IPS DF 6.9 (cell line): ENCODE results near the gene NOL4L.

Experiments
- DNase-seq: peaks from one replicate; pipeline ENCODE4 v3.0.0-alpha.2; 2013; ENCODE audit warnings: low read depth, low spot score
- H3K27ac ChIP-seq: one replicate; pipeline ENCODE4 v1.5.1; 2013; ENCODE audit warnings: low read length, control low read depth
- H3K27me3 ChIP-seq: 2 replicates; pipeline ENCODE4 v1.6.1; 2013; ENCODE audit warnings: mild to moderate bottlenecking, low read length; ENCODE audit not compliant: control insufficient read depth, insufficient read depth
- H3K36me3 ChIP-seq: 2 replicates; pipeline ENCODE4 v1.6.1; 2013; ENCODE audit warnings: low read length; ENCODE audit not compliant: control insufficient read depth, insufficient read depth
- H3K4me1 ChIP-seq: 2 replicates; pipeline ENCODE4 v1.6.1; 2013; ENCODE audit warnings: low read length; ENCODE audit not compliant: control insufficient read depth, insufficient read depth
- H3K4me3 ChIP-seq: 2 replicates; pipeline ENCODE4 v1.5.1; 2013; ENCODE audit warnings: mild to moderate bottlenecking, low read length
- H3K9me3 ChIP-seq: 2 replicates; pipeline ENCODE4 v1.6.1; 2013; ENCODE audit warnings: low read length, inconsistent platforms; ENCODE audit not compliant: control insufficient read depth, insufficient read depth
- WGBS: extraction: QIAGEN DNeasy Blood & Tissue Kit; methylation state at CpG from one replicate; pipeline ENCODE4 v1.1.7; 2013; ENCODE audit warnings: mixed read lengths, missing lambda C conversion rate; ENCODE audit not compliant: insufficient read length, insufficient coverage; 5-methylcytosine and 5-hydroxymethylcytosine counted together

Gene NOL4L

GRCh38 chr20:32447136-32448027 lies 137.8 kb downstream of the NOL4L start:
- Histone ChIP-seq H3K27ac (no peak overlapping the region), H3K27me3 (no peaks in the 10 kb centered on the region), H3K4me3 (no peak overlapping the region), H3K36me3 (peaks cover 21% of the 10 kb centered on the region), H3K4me1 (no peaks in the 10 kb centered on the region; the same call in none of the 2 replicates), H3K9me3 (no peaks in the 10 kb centered on the region)
- WGBS, result no CpG with 5 or more reads among the region's 22 CpGs
- DNase-seq, result no peak

- H3K27ac ChIP-seq, result no peak overlapping the region
- H3K4me3 ChIP-seq, result no peak overlapping the region
- H3K9me3 ChIP-seq, result no peaks in the 10 kb centered on the region
- DNase-seq, result no peak
- H3K4me1 ChIP-seq, result no peaks in the 10 kb centered on the region; the same call in none of the 2 replicates
- H3K27me3 ChIP-seq, result no peaks in the 10 kb centered on the region
- WGBS, result no CpG with 5 or more reads among the region's 14 CpGs
- peaks cover 17% of the 10 kb centered on the region for H3K36me3 ChIP-seq
Observed at GRCh38 chr20:32446301-32447100, 138.6 kb downstream of the NOL4L start.

GRCh38 chr20:32445539-32446273 lies 139.4 kb downstream of the NOL4L start:
- H3K27ac ChIP-seq, result no peak overlapping the region
- no peaks in the 10 kb centered on the region for H3K9me3 ChIP-seq
- no peak overlapping the region for H3K4me3 ChIP-seq
- no CpG with 5 or more reads among the region's 12 CpGs for WGBS
- H3K4me1 ChIP-seq, result no peaks in the 10 kb centered on the region; the same call in none of the 2 replicates
- H3K36me3 ChIP-seq, result peaks cover 14% of the 10 kb centered on the region
- no peak for DNase-seq
- H3K27me3 ChIP-seq, result no peaks in the 10 kb centered on the region

GRCh38 chr20:32444474-32445220 lies 140.5 kb downstream of the NOL4L start:
- H3K27me3 ChIP-seq, result no peaks in the 10 kb centered on the region
- no peak for DNase-seq
- WGBS, result no CpG with 5 or more reads among the region's 7 CpGs
- H3K4me3 ChIP-seq, result no peak overlapping the region
- peaks cover 14% of the 10 kb centered on the region for H3K36me3 ChIP-seq
- H3K27ac ChIP-seq, result no peak overlapping the region
- no peaks in the 10 kb centered on the region for H3K9me3 ChIP-seq
- H3K4me1 ChIP-seq, result no peaks in the 10 kb centered on the region; the same call in none of the 2 replicates

GRCh38 chr20:32443386-32443974 lies 141.7 kb downstream of the NOL4L start:
- Histone ChIP-seq H3K36me3 (peaks cover 14% of the 10 kb centered on the region), H3K4me3 (no peak overlapping the region), H3K4me1 (no peaks in the 10 kb centered on the region; the same call in none of the 2 replicates), H3K9me3 (no peaks in the 10 kb centered on the region), H3K27ac (no peak overlapping the region), H3K27me3 (no peaks in the 10 kb centered on the region)
- DNase-seq, result no peak
- WGBS, result 100% methylated on average over 1 of the region's 3 CpGs

GRCh38 chr20:32442630-32443373 lies 142.3 kb downstream of the NOL4L start:
- Histone ChIP-seq H3K4me3 (no peak overlapping the region), H3K27me3 (no peaks in the 10 kb centered on the region), H3K27ac (no peak overlapping the region), H3K36me3 (peaks cover 14% of the 10 kb centered on the region), H3K4me1 (no peaks in the 10 kb centered on the region; the same call in none of the 2 replicates), H3K9me3 (no peaks in the 10 kb centered on the region)
- no CpG with 5 or more reads among the region's 10 CpGs for WGBS
- no peak for DNase-seq

GRCh38 chr20:32441638-32442037 lies 143.5 kb downstream of the NOL4L start:
- no peaks in the 10 kb centered on the region for H3K9me3 ChIP-seq
- no peak overlapping the region for H3K4me3 ChIP-seq
- no CpG with 5 or more reads among the region's 4 CpGs for WGBS
- no peak for DNase-seq
- H3K4me1 ChIP-seq, result no peaks in the 10 kb centered on the region; the same call in none of the 2 replicates
- H3K27me3 ChIP-seq, result no peaks in the 10 kb centered on the region
- H3K36me3 ChIP-seq, result peaks cover 6% of the 10 kb centered on the region
- H3K27ac ChIP-seq, result no peak overlapping the region

GRCh38 chr20:32440758-32441078 lies 144.4 kb downstream of the NOL4L start:
- DNase-seq, result no peak
- WGBS, result no CpG with 5 or more reads among the region's 4 CpGs
- Histone ChIP-seq H3K36me3 (peaks cover 5% of the 10 kb centered on the region; the same call in 1 of the 2 replicates), H3K4me3 (no peak overlapping the region), H3K4me1 (no peaks in the 10 kb centered on the region; the same call in 1 of the 2 replicates), H3K27ac (no peak overlapping the region), H3K27me3 (no peaks in the 10 kb centered on the region), H3K9me3 (no peaks in the 10 kb centered on the region)
